Measurements from ENCODE around the gene CD84. TPM values are rescaled to one million over a fixed set of nuclear protein-coding genes. Genes with fewer than 3 reads are reported as not detected.

CD84 gene
- total and polyA plus RNA-seq, 3 experiments from 2014 or later = 25.1 to 58.1 (median 27.6) TPM

Other genes starting within 250 kb of the CD84 start
- 100 to 1,000 TPM; 129 to 139 TPM for gene COPA, start 236.2 kb downstream of the CD84 start, total RNA-seq
- 121 TPM for gene COPA, start 236.2 kb downstream of the CD84 start, polyA plus RNA-seq
- 10 to 100 TPM; 58.7 to 61.3 TPM for gene NCSTN, start 236.1 kb downstream of the CD84 start, total RNA-seq
- 74.4 TPM for gene NCSTN, start 236.1 kb downstream of the CD84 start, polyA plus RNA-seq
- under 1 TPM; 0.38 to 0.48 TPM for gene NHLH1, start 212.4 kb downstream of the CD84 start, total RNA-seq
- gene NHLH1, start 212.4 kb downstream of the CD84 start, polyA plus RNA-seq = not detected
- gene VANGL2, start 178.9 kb downstream of the CD84 start, total RNA-seq = under 1 TPM; 0.04 to 0.07 TPM
- gene VANGL2, start 178.9 kb downstream of the CD84 start, polyA plus RNA-seq = not detected
- 10 to 100 TPM; 28.3 to 30.7 TPM for gene SLAMF6, start 56.2 kb downstream of the CD84 start, total RNA-seq
- 201 TPM for gene SLAMF6, start 56.2 kb downstream of the CD84 start, polyA plus RNA-seq
- gene SLAMF1, start 67.5 kb upstream of the CD84 start, total RNA-seq = 10 to 100 TPM; 74.0 to 75.0 TPM
- 48.5 TPM for gene SLAMF1, start 67.5 kb upstream of the CD84 start, polyA plus RNA-seq
- gene CD48, start 132.3 kb upstream of the CD84 start, total RNA-seq = 100 to 1,000 TPM; 224 to 234 TPM
- 250 TPM for gene CD48, start 132.3 kb upstream of the CD84 start, polyA plus RNA-seq
- 10 to 100 TPM; 79.5 to 97.4 TPM for gene SLAMF7, start 159.8 kb upstream of the CD84 start, total RNA-seq
- gene SLAMF7, start 159.8 kb upstream of the CD84 start, polyA plus RNA-seq = 165 TPM
- gene LY9, start 216.7 kb upstream of the CD84 start, total RNA-seq = 10 to 100 TPM; 16.4 to 16.5 TPM
- gene LY9, start 216.7 kb upstream of the CD84 start, polyA plus RNA-seq = 206 TPM

Measured in CD8-positive, alpha-beta memory T cell (primary cell).